Measurements from ENCODE around the gene OLA1. TPM values are rescaled to one million over a fixed set of nuclear protein-coding genes. Genes with fewer than 3 reads are reported as not detected.

The OLA1 gene
- total RNA-seq, 1 experiment from 2014 or later, result 126 TPM

DNA sequence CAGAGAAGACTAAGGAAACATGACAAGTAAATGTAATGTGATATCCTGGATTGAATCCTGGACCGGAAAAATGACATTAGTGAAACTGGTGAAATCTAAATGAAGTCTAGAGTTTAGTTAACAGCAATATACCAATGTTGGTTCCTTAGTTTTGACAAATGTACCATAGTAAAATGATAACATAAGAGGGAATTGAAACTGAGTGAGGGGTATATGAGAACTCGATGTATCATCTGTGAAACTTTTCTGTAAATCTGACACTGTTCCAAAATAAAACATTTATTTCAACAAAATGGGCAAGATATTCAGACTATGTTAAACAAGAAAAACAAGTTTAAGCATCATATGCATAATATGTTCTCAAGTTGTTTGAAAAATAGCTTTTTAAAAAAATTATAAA, 63.8 kb downstream of the OLA1 start:
- CTCF ChIA-PET, result no interaction called here
- no TSS peak for BruUV-seq (replicated peaks)
- Histone ChIP-seq H3K4me3 (ENCODE audit: low read depth in 2 of 2, low read length in 2 of 2) (no peak overlapping the region), H3K36me3 (ENCODE audit: control insufficient read depth, insufficient read depth, low read length) (no peaks in the 10 kb centered on the region), H3K27ac (ENCODE audit: low read length) (no peak overlapping the region), H3K9me3 (ENCODE audit: control insufficient read depth, insufficient read depth, low read depth, low read length) (no peaks in the 10 kb centered on the region), H3K27me3 (ENCODE audit: control insufficient read depth, insufficient read depth, low read length) (no peaks in the 10 kb centered on the region), H3K4me1 (ENCODE audit: control insufficient read depth, insufficient read depth, low read length) (peaks cover 8% of the 10 kb centered on the region)
- TF ChIP-seq TCF7L2 (IDR thresholded peaks at IDR 0.05; ENCODE audit: low read depth, low read length), result no peak
- no peak for DNase-seq (ENCODE audit: low read depth, low spot score)
- POLR2A ChIA-PET, result no interaction called here
- no peak for ATAC-seq
- in situ Hi-C loops (cut with HindIII; ENCODE audit: low pct_unique_long_range_greater_than_20kb, low sequenced_read_pairs), result no loop called here
- intact Hi-C loops (cut with micrococcal nuclease; ENCODE audit: unreplicated experiment), result no loop called here

DNA sequence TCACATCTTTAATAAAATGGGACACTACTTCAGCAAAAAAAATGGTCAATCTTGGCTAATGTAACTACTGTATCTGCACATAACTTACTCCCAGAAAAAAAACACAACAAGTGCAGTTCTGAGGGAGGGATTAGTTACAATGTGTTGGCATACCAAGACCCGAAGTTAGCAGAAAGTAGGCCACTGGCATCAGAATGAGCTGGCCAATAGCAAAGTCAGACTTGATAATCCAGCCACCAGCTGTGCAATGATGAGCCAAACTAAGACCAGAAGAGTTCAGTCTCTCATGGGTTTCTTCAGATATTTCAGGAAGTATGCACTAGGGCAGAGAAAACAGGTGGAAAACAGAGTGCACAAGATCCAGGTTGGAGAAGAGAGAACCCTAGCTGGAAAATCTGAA, 65.3 kb downstream of the OLA1 start:
- ATAC-seq, result no peak
- H3K4me3 ChIP-seq (ENCODE audit: low read depth in 2 of 2, low read length in 2 of 2), result no peak overlapping the region
- peaks cover 8% of the 10 kb centered on the region for H3K4me1 ChIP-seq (ENCODE audit: control insufficient read depth, insufficient read depth, low read length)
- intact Hi-C loops (cut with micrococcal nuclease; ENCODE audit: unreplicated experiment) (no loop called here), in situ Hi-C loops (cut with HindIII; ENCODE audit: low pct_unique_long_range_greater_than_20kb, low sequenced_read_pairs) (no loop called here)
- no peaks in the 10 kb centered on the region; the same call in 1 of the 2 replicates for H3K36me3 ChIP-seq (ENCODE audit: control insufficient read depth, insufficient read depth, low read length)
- no TSS peak for BruUV-seq (replicated peaks)
- no peaks in the 10 kb centered on the region for H3K27me3 ChIP-seq (ENCODE audit: control insufficient read depth, insufficient read depth, low read length)
- no peaks in the 10 kb centered on the region for H3K9me3 ChIP-seq (ENCODE audit: control insufficient read depth, insufficient read depth, low read depth, low read length)
- TF ChIP-seq, protein P1, sequence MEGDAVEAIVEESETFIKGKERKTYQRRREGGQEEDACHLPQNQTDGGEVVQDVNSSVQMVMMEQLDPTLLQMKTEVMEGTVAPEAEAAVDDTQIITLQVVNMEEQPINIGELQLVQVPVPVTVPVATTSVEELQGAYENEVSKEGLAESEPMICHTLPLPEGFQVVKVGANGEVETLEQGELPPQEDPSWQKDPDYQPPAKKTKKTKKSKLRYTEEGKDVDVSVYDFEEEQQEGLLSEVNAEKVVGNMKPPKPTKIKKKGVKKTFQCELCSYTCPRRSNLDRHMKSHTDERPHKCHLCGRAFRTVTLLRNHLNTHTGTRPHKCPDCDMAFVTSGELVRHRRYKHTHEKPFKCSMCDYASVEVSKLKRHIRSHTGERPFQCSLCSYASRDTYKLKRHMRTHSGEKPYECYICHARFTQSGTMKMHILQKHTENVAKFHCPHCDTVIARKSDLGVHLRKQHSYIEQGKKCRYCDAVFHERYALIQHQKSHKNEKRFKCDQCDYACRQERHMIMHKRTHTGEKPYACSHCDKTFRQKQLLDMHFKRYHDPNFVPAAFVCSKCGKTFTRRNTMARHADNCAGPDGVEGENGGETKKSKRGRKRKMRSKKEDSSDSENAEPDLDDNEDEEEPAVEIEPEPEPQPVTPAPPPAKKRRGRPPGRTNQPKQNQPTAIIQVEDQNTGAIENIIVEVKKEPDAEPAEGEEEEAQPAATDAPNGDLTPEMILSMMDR (IDR thresholded peaks at IDR 0.05), result no peak
- TF ChIP-seq SIN3A (IDR thresholded peaks at IDR 0.05; ENCODE audit: borderline replicate concordance, insufficient read depth, low read depth, low read length) (no peak), TCF7L2 (IDR thresholded peaks at IDR 0.05; ENCODE audit: low read depth, low read length) (no peak), POLR2AphosphoS5 (IDR thresholded peaks at IDR 0.05; ENCODE audit: low read depth, low read length) (no peak)
- TF ChIP-seq, protein P2, sequence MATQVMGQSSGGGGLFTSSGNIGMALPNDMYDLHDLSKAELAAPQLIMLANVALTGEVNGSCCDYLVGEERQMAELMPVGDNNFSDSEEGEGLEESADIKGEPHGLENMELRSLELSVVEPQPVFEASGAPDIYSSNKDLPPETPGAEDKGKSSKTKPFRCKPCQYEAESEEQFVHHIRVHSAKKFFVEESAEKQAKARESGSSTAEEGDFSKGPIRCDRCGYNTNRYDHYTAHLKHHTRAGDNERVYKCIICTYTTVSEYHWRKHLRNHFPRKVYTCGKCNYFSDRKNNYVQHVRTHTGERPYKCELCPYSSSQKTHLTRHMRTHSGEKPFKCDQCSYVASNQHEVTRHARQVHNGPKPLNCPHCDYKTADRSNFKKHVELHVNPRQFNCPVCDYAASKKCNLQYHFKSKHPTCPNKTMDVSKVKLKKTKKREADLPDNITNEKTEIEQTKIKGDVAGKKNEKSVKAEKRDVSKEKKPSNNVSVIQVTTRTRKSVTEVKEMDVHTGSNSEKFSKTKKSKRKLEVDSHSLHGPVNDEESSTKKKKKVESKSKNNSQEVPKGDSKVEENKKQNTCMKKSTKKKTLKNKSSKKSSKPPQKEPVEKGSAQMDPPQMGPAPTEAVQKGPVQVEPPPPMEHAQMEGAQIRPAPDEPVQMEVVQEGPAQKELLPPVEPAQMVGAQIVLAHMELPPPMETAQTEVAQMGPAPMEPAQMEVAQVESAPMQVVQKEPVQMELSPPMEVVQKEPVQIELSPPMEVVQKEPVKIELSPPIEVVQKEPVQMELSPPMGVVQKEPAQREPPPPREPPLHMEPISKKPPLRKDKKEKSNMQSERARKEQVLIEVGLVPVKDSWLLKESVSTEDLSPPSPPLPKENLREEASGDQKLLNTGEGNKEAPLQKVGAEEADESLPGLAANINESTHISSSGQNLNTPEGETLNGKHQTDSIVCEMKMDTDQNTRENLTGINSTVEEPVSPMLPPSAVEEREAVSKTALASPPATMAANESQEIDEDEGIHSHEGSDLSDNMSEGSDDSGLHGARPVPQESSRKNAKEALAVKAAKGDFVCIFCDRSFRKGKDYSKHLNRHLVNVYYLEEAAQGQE (IDR thresholded peaks at IDR 0.05; ENCODE audit: insufficient read depth in 1 of 2, low read depth in 2 of 2, low read length in 1 of 2), result no peak
- POLR2A ChIA-PET, result no interaction called here
- no peak for DNase-seq (ENCODE audit: low read depth, low spot score)
- H3K27ac ChIP-seq (ENCODE audit: low read length), result no peak overlapping the region
- CTCF ChIA-PET, result no interaction called here

DNA sequence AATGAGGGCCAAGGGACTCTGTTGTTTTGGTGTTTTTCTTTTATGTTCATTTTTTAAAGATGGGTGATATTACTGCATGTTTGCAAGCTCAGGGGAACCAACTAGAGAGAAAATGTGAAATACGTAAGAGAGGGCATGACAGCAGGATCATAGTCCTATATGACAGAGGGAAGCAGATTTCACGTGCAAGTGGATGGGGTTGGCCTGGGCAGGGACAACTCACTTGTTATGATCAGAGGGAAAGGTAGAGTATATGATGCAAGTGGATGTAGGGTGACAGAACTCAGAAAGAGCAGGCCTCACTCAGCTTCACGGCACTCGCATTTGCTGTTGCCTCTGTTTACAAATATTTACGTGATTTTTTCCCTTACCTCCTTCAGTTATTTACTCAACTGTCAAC, 67.0 kb downstream of the OLA1 start:
- CTCF ChIA-PET, result no interaction called here
- Histone ChIP-seq H3K36me3 (ENCODE audit: control insufficient read depth, insufficient read depth, low read length) (no peaks in the 10 kb centered on the region; the same call in 1 of the 2 replicates), H3K9me3 (ENCODE audit: control insufficient read depth, insufficient read depth, low read depth, low read length) (no peaks in the 10 kb centered on the region), H3K4me3 (ENCODE audit: low read depth in 2 of 2, low read length in 2 of 2) (no peak overlapping the region), H3K4me1 (ENCODE audit: control insufficient read depth, insufficient read depth, low read length) (peaks cover 8% of the 10 kb centered on the region), H3K27ac (ENCODE audit: low read length) (no peak overlapping the region), H3K27me3 (ENCODE audit: control insufficient read depth, insufficient read depth, low read length) (no peaks in the 10 kb centered on the region)
- intact Hi-C loops (cut with micrococcal nuclease; ENCODE audit: unreplicated experiment), result no loop called here
- no TSS peak for BruUV-seq (replicated peaks)
- TF ChIP-seq, protein P2 (IDR thresholded peaks at IDR 0.05; ENCODE audit: insufficient read depth in 1 of 2, low read depth in 2 of 2, low read length in 1 of 2), result no peak
- TF ChIP-seq TCF7L2 (IDR thresholded peaks at IDR 0.05; ENCODE audit: low read depth, low read length) (no peak), SIN3A (IDR thresholded peaks at IDR 0.05; ENCODE audit: borderline replicate concordance, insufficient read depth, low read depth, low read length) (no peak), POLR2AphosphoS5 (IDR thresholded peaks at IDR 0.05; ENCODE audit: low read depth, low read length) (no peak)
- TF ChIP-seq, protein P1 (IDR thresholded peaks at IDR 0.05), result no peak
- ATAC-seq (no peak), DNase-seq (ENCODE audit: low read depth, low spot score) (no peak)
- in situ Hi-C loops (cut with HindIII; ENCODE audit: low pct_unique_long_range_greater_than_20kb, low sequenced_read_pairs), result no loop called here
- POLR2A ChIA-PET, result no interaction called here
